Measurements from ENCODE around the gene OR5I1.
"Not testable (repeated sequence)": the region's sequence is repeated elsewhere in the genome, so short reads cannot be mapped to it uniquely, and the experiment has no call there.

The OR5I1 gene

GRCh38 chr11:55936300-55936699 is at the start of gene OR5I1:
OR5I1 (minus strand) TSS chr11:55936400; CDS start chr11:55936400, 0 bp downstream.
- no peak for DNase-seq

DNA sequence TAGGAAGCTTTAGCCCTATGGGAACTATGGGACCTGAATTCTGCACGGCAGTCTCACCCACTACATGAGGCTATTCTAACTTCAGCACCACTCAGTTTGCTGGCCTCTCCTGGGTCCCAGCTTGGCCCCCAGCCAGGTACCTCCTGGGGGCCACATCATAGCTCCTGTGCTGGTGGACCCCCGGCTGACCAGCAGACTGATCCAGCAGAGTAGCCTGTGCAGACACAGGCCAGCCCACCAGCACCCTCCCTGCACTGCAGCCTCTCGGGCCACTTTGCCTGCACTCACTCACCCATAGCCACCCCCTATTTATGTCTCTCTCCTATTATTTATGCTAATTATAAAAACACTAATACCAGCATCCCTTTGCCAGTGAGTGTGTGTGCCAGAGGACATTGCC is 34.7 kb upstream of the OR5I1 start:
- no peak for DNase-seq

DNA sequence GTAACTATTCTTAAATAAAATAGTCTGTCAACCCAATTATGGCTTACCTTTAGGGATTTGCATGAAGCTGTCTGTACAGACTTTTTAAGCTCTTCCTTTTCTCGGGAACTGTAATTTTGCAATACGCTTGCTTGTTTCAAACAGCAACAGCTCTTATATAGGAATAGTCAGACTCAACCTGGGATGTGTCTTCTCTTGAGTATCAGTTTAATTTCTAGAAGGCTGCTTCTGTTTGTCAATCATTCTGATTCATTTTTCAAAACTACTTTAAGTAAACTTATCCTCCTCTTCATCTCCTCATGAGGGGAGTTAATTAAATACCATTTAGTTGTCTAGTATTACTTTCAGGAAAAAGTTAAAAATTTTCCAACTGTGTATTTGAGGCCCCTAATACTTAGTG is 33.6 kb upstream of the OR5I1 start, which contains the start of gene OR10AG1:
OR10AG1 (minus strand) TSS at position 101 of the 400 bp plus-strand sequence; CDS start at position 63, 38 bp downstream.
- DNase-seq, result no peak

DNA sequence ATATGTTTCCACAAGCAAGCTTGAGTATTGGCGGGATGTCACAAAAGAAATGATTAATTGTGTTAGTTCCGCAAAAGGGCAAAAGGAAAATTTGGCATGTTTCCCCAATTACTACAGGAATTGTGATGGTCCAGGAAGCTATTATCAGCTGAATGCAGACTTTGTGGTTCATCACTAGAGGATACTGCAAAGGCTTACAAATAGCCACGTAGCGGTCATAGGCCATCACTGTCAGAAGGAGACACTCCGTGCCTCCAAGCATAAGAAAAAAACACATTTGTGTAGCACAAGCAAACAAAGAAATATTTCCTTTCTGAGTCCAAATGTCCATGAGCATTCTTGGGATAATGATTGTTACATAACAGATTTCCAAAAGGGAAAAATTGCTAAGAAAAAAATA is 31.7 kb upstream of the OR5I1 start:
- no peak for DNase-seq

- DNase-seq, result no peak
These were observed 30.2 kb upstream of the OR5I1 start for GRCh38 chr11:55966391-55966790.

GRCh38 chr11:55956521-55956920 is 20.3 kb upstream of the OR5I1 start:
- no peak for DNase-seq

GRCh38 chr11:55949330-55949729 is 13.1 kb upstream of the OR5I1 start:
- DNase-seq, result no peak

DNA sequence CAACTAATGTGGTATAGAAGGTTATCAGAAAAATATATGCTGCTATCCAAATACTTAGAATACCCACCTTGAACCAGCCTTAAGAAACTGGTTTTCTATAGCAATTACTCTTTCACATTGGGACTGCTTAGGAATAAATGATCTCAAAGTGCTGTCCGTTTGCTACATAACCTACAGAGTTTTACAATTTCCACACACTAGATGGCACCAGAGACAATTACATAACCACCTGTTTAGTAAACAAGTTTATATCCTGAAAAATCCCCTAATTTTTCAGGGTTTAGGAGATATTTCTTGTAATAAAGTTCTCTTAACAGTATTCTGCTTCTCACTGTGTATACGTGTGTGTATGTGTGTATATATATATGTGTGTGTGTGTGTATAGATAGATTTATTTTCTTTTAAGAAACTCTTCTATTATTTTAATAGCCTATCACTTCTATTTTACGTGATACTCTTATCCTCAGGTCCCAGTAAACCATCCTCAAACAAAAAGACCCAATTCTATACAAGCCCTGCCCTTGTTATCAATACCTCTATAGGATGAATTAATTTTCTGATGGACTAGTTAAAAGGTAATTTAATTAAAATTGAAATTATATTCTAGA is 6.7 kb upstream of the OR5I1 start:
- DNase-seq, result no peak

DNA sequence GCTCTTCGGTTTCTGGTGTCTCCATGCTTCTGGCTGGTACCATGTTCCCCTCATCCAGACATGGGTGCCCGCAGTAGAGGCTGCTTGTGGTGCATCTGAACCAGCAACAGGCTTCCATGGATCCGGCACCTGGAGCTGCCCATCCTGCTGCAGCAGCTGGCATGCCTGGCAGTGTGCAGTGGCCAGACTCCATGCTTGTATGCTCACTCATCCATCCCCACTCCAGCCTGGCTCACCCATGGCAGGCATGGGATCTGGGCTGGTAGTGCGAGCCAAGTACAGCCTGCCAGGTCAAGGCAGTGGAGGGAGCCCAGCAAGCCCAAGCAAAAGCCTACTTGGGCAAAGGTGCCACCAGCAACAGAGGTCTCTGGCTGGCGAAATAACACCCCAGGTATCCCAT is 15.7 kb downstream of the OR5I1 start:
- no peak for DNase-seq

DNA sequence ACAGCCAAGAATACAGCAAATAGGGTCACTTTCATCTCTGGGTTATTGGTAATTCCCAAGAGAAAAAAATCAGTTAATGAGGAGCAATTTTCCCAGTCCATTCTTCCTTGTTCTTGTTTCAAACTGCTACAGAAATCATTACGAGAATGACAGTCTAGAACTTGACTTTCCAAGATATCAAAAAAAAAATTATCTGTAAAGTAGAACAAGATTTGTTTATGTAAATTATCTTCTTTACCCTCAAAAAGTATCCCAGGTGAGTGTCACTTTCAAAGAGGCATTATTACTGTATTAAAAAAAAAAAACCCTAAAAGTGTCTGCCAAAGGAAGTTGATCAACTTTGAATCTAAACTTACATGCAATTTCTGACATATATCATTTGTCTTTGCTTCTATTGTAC is 21.7 kb downstream of the OR5I1 start, which contains the start of gene OR5W2:
OR5W2 (minus strand) TSS at position 101 of the 400 bp plus-strand sequence; CDS start at position 101, 0 bp downstream.
- DNase-seq, result no peak

DNA sequence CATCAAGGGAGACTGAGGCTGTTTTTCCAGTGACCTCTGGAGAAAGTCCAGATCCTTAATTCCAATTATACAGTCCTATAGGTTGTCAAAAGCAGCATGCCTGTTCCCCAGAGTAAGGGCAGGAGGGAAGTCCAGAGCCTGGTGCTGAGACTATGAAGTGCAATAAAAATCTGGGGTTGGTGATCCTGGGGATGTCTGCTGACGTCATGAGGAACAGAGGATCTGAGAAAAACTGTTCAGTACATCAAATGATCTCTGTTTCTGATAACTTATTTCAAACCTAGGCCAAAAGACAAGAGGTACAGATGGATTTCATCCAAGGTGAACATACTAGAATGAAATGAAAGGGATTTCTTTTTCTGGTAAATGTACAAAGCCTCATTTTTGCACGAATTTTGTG is 33.9 kb downstream of the OR5I1 start:
- no peak for DNase-seq

DNA sequence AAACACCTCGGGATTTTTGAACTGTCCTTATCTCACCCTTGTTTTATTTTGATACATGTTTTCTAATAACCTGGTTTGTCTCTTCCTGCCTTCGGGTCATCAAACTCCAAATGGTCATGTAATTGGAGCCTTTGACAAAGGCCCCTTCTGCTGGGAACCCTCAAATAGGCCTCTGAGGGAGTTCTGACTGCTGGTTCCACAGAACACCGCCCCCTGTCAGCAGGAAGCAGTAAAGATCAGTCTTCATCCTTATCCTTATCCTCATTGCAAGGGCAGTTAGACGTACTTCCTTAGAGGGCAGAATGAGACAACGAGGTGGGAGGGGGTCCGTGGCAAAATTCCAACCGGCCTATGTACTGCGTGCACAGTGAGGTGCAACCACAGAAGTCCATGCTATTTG is 41.0 kb downstream of the OR5I1 start:
- no peak for DNase-seq

DNA sequence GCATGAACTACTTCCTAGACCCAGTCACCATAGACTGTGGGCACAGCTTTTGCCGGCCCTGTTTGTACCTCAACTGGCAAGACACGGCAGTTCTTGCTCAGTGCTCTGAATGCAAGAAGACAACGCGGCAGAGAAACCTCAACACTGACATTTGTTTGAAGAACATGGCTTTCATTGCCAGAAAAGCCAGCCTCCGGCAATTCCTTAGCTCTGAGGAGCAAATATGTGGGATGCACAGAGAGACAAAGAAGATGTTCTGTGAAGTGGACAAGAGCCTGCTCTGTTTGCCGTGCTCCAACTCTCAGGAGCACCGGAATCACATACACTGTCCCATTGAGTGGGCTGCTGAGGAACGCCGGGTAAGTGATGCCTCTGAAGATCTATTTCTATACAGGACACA is 50.7 kb downstream of the OR5I1 start:
- DNase-seq, result not testable (repeated sequence)
